ENCODE measurements around the gene SMAD6. TPM values are rescaled to one million over a fixed set of nuclear protein-coding genes. Genes with fewer than 3 reads are reported as not detected.

Gene SMAD6
- total RNA-seq, 1 donor: 1.9 TPM

GRCh38 chr15:66704803-66705153 is 2.7 kb downstream of the SMAD6 start:
- peaks cover 21% of the 10 kb centered on the region for H3K27me3 ChIP-seq (ENCODE audit: insufficient read depth, low read length)
- peaks cover 29% of the 10 kb centered on the region for H3K4me1 ChIP-seq (ENCODE audit: insufficient read depth, low read length)
- H3K4me3 ChIP-seq (ENCODE audit: low read length): no peak overlapping the region
- no peaks in the 10 kb centered on the region for H3K9me3 ChIP-seq (ENCODE audit: low read depth, low read length)

- Histone ChIP-seq H3K4me3 (ENCODE audit: low read length) (no peak overlapping the region), H3K4me1 (ENCODE audit: insufficient read depth, low read length) (peaks cover 26% of the 10 kb centered on the region), H3K9me3 (ENCODE audit: low read depth, low read length) (no peaks in the 10 kb centered on the region), H3K27me3 (ENCODE audit: insufficient read depth, low read length) (peaks cover 21% of the 10 kb centered on the region)
Observed at GRCh38 chr15:66705277-66706146, 3.5 kb downstream of the SMAD6 start.

- Histone ChIP-seq H3K27me3 (ENCODE audit: insufficient read depth, low read length) (peaks cover 21% of the 10 kb centered on the region), H3K4me1 (ENCODE audit: insufficient read depth, low read length) (peaks cover 24% of the 10 kb centered on the region), H3K9me3 (ENCODE audit: low read depth, low read length) (no peaks in the 10 kb centered on the region)
Observed at GRCh38 chr15:66706225-66706732, 4.2 kb downstream of the SMAD6 start.

GRCh38 chr15:66706840-66707239 is 4.8 kb downstream of the SMAD6 start:
- no peak overlapping the region for H3K4me3 ChIP-seq (ENCODE audit: low read length)
- peaks cover 19% of the 10 kb centered on the region for H3K4me1 ChIP-seq (ENCODE audit: insufficient read depth, low read length)
- peaks cover 21% of the 10 kb centered on the region for H3K27me3 ChIP-seq (ENCODE audit: insufficient read depth, low read length)
- H3K9me3 ChIP-seq (ENCODE audit: low read depth, low read length): no peaks in the 10 kb centered on the region

More at GRCh38 chr15:66706225-66706732, 4.2 kb downstream of the SMAD6 start:
- H3K4me3 ChIP-seq (ENCODE audit: low read length): no peak overlapping the region

- H3K4me3 ChIP-seq (ENCODE audit: low read length): no peak overlapping the region
- H3K4me1 ChIP-seq (ENCODE audit: insufficient read depth, low read length): peaks cover 14% of the 10 kb centered on the region
- no peaks in the 10 kb centered on the region for H3K9me3 ChIP-seq (ENCODE audit: low read depth, low read length)
- H3K27me3 ChIP-seq (ENCODE audit: insufficient read depth, low read length): peaks cover 19% of the 10 kb centered on the region
Observed at GRCh38 chr15:66707310-66708082, 5.5 kb downstream of the SMAD6 start.

- H3K9me3 ChIP-seq (ENCODE audit: low read depth, low read length): no peaks in the 10 kb centered on the region
- no peak overlapping the region for H3K4me3 ChIP-seq (ENCODE audit: low read length)
- H3K4me1 ChIP-seq (ENCODE audit: insufficient read depth, low read length): peaks cover 7% of the 10 kb centered on the region
- peaks cover 15% of the 10 kb centered on the region for H3K27me3 ChIP-seq (ENCODE audit: insufficient read depth, low read length)
Observed at GRCh38 chr15:66708389-66708788, 6.4 kb downstream of the SMAD6 start.

- peaks cover 12% of the 10 kb centered on the region for H3K4me1 ChIP-seq (ENCODE audit: insufficient read depth, low read length)
- peaks cover 4% of the 10 kb centered on the region for H3K27me3 ChIP-seq (ENCODE audit: insufficient read depth, low read length)
- no peaks in the 10 kb centered on the region for H3K9me3 ChIP-seq (ENCODE audit: low read depth, low read length)
- H3K4me3 ChIP-seq (ENCODE audit: low read length): no peak overlapping the region
Observed at GRCh38 chr15:66709884-66710283, 7.8 kb downstream of the SMAD6 start.

GRCh38 chr15:66711260-66711659 is 9.2 kb downstream of the SMAD6 start:
- Histone ChIP-seq H3K9me3 (ENCODE audit: low read depth, low read length) (no peaks in the 10 kb centered on the region), H3K4me3 (ENCODE audit: low read length) (no peak overlapping the region), H3K4me1 (ENCODE audit: insufficient read depth, low read length) (peaks cover 16% of the 10 kb centered on the region), H3K27me3 (ENCODE audit: insufficient read depth, low read length) (no peaks in the 10 kb centered on the region)

- no peak overlapping the region for H3K4me3 ChIP-seq (ENCODE audit: low read length)
- no peaks in the 10 kb centered on the region for H3K27me3 ChIP-seq (ENCODE audit: insufficient read depth, low read length)
- peaks cover 16% of the 10 kb centered on the region for H3K4me1 ChIP-seq (ENCODE audit: insufficient read depth, low read length)
- no peaks in the 10 kb centered on the region for H3K9me3 ChIP-seq (ENCODE audit: low read depth, low read length)
Observed at GRCh38 chr15:66711862-66712261, 9.8 kb downstream of the SMAD6 start.

GRCh38 chr15:66713843-66714508 is 11.9 kb downstream of the SMAD6 start:
- Histone ChIP-seq H3K27me3 (ENCODE audit: insufficient read depth, low read length) (no peaks in the 10 kb centered on the region), H3K4me3 (ENCODE audit: low read length) (no peak overlapping the region), H3K4me1 (ENCODE audit: insufficient read depth, low read length) (peaks cover 16% of the 10 kb centered on the region), H3K9me3 (ENCODE audit: low read depth, low read length) (no peaks in the 10 kb centered on the region)

GRCh38 chr15:66714543-66714981 is 12.5 kb downstream of the SMAD6 start:
- H3K27me3 ChIP-seq (ENCODE audit: insufficient read depth, low read length): no peaks in the 10 kb centered on the region
- peaks cover 16% of the 10 kb centered on the region for H3K4me1 ChIP-seq (ENCODE audit: insufficient read depth, low read length)
- no peak overlapping the region for H3K4me3 ChIP-seq (ENCODE audit: low read length)
- no peaks in the 10 kb centered on the region for H3K9me3 ChIP-seq (ENCODE audit: low read depth, low read length)

GRCh38 chr15:66715181-66715624 is 13.2 kb downstream of the SMAD6 start:
- no peak overlapping the region for H3K4me3 ChIP-seq (ENCODE audit: low read length)
- no peaks in the 10 kb centered on the region for H3K9me3 ChIP-seq (ENCODE audit: low read depth, low read length)
- H3K4me1 ChIP-seq (ENCODE audit: insufficient read depth, low read length): peaks cover 16% of the 10 kb centered on the region
- no peaks in the 10 kb centered on the region for H3K27me3 ChIP-seq (ENCODE audit: insufficient read depth, low read length)

GRCh38 chr15:66715720-66716655 is 14.0 kb downstream of the SMAD6 start:
- Histone ChIP-seq H3K4me3 (ENCODE audit: low read length) (no peak overlapping the region), H3K9me3 (ENCODE audit: low read depth, low read length) (no peaks in the 10 kb centered on the region), H3K4me1 (ENCODE audit: insufficient read depth, low read length) (peaks cover 16% of the 10 kb centered on the region), H3K27me3 (ENCODE audit: insufficient read depth, low read length) (no peaks in the 10 kb centered on the region)

- H3K4me1 ChIP-seq (ENCODE audit: insufficient read depth, low read length): peaks cover 16% of the 10 kb centered on the region
- no peaks in the 10 kb centered on the region for H3K9me3 ChIP-seq (ENCODE audit: low read depth, low read length)
- no peaks in the 10 kb centered on the region for H3K27me3 ChIP-seq (ENCODE audit: insufficient read depth, low read length)
- no peak overlapping the region for H3K4me3 ChIP-seq (ENCODE audit: low read length)
Observed at GRCh38 chr15:66716656-66717020, 14.6 kb downstream of the SMAD6 start.
